Peyer's patch (tissue), 4 donors: ENCODE measurements around the gene POLDIP2. TPM values are rescaled to one million over a fixed set of nuclear protein-coding genes. Genes with fewer than 3 reads are reported as not detected.
A peak's percentile ranks its signal among the peaks of the same experiment; 100 is the strongest.

Source experiments
- DNase-seq, 3 donors: peaks; one replicate each; pipeline ENCODE4 v3.0.0-alpha.2; 2017 to 2019
- H3K27ac ChIP-seq, 4 donors: fragments of 200-600 bp; sonication (generic); one replicate each; pipeline ENCODE4 v1.5.1; 2016 to 2019
- H3K27me3 ChIP-seq, 2 donors: fragments of 200-600 bp; sonication (generic); one replicate each; pipeline ENCODE4 v1.5.1; 2019
- H3K36me3 ChIP-seq, 3 donors: fragments of 200-600 bp; sonication (generic); one replicate each; pipeline ENCODE4 v1.5.1; 2016 to 2019
- H3K4me1 ChIP-seq, 4 donors: fragments of 200-600 bp; sonication (generic); one replicate each; pipeline ENCODE4 v1.5.1; 2016 to 2019
- H3K4me3 ChIP-seq, 4 donors: fragments of 200-600 bp; sonication (generic); 1 replicate in 3 of 4; 2 replicates in 1 of 4; pipeline ENCODE4 v1.5.1; 2016 to 2019; ENCODE audit warnings: mild to moderate bottlenecking in 1 of 4
- H3K9me3 ChIP-seq, 4 donors: fragments of 200-600 bp; sonication (generic); one replicate each; pipeline ENCODE4 v1.5.1; 2016 to 2019; ENCODE audit warnings: mild to moderate bottlenecking in 1 of 4
- POLR2A ChIP-seq, 2 donors: fragments of 450-650 bp; IDR thresholded peaks; one replicate each; pipeline ENCODE4 v1.5.1; 2017; ENCODE audit warnings: antibody characterized with exemption in 2 of 2, mild to moderate bottlenecking in 2 of 2, moderate library complexity in 2 of 2
- total RNA-seq, 4 donors: library from RNA; depleted of rRNA; stranded (reverse); fragments of >200 nt; gene quantifications; one replicate each; pipeline ENCODE4 v1.1.0, GENCODE V29; 2016
- TF ChIP-seq, protein P1 (sequence below), 6 experiments: fragments of 450-650 bp in 4 of 6; fragments of 200-600 bp in 2 of 6; sonication (generic) in 1 of 6; IDR thresholded peaks; one replicate each; pipeline ENCODE4 v1.5.1; 2017 to 2019; ENCODE audit warnings: antibody characterized with exemption in 6 of 6, mild to moderate bottlenecking in 3 of 6, moderate library complexity in 1 of 6

POLDIP2 gene
- total RNA-seq, 4 donors from 2014 or later: 49.5 to 87.2 (median 79.0) TPM

DNA sequence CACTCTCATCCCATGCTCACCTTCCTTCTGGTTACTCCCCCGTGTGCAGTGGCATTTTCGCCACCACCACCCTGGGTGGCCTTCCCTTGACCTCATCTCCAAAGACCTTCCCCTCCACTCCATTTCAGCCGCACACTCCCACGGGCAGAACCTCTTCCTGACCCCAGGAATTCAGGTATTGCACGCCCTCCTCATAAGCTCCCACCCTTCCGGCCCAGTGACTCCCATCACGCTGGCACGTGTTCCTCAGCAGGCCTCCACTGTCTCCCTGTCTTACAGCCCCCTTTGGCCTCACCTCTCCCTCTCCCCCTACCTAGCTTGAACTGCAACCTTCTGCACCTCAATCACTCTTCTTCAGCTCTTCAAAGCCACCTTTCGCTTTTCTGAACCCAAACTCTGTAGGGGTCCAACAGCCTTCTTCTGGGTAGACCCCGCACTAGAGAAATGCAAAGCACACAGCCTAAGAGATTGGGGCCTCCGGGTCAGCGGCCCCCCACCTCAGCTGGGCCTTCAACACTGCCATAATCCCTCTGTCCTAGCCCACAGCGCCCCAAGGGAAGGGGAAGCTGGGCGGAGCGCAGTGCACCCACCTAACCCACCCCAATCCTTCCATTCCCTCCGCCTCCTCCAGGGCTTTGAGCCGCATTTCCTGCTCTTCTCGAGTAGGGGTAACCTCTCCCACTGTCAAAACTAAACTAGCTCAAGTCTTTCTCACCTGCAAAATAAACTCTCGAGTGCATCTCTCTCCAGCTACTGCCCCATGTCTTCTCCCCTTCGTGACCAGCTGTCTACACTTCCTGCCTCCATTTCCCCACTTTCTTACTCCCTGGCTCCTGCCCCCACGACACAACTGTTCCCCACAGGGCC is 40.0 kb downstream of the POLDIP2 start:
- TF ChIP-seq POLR2A (IDR thresholded peaks at IDR 0.05): no peak
- TF ChIP-seq, protein P1, sequence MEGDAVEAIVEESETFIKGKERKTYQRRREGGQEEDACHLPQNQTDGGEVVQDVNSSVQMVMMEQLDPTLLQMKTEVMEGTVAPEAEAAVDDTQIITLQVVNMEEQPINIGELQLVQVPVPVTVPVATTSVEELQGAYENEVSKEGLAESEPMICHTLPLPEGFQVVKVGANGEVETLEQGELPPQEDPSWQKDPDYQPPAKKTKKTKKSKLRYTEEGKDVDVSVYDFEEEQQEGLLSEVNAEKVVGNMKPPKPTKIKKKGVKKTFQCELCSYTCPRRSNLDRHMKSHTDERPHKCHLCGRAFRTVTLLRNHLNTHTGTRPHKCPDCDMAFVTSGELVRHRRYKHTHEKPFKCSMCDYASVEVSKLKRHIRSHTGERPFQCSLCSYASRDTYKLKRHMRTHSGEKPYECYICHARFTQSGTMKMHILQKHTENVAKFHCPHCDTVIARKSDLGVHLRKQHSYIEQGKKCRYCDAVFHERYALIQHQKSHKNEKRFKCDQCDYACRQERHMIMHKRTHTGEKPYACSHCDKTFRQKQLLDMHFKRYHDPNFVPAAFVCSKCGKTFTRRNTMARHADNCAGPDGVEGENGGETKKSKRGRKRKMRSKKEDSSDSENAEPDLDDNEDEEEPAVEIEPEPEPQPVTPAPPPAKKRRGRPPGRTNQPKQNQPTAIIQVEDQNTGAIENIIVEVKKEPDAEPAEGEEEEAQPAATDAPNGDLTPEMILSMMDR (IDR thresholded peaks at IDR 0.05): no peak
- H3K4me3 ChIP-seq: no peak overlapping the region
- H3K27ac ChIP-seq: no peak overlapping the region
- no peaks in the 10 kb centered on the region for H3K36me3 ChIP-seq
- no peaks in the 10 kb centered on the region for H3K9me3 ChIP-seq
- peaks cover 0 to 19% (median 8%) of the 10 kb centered on the region in 4 donors for H3K4me1 ChIP-seq
- DNase-seq: no peak
- no peaks in the 10 kb centered on the region for H3K27me3 ChIP-seq

DNA sequence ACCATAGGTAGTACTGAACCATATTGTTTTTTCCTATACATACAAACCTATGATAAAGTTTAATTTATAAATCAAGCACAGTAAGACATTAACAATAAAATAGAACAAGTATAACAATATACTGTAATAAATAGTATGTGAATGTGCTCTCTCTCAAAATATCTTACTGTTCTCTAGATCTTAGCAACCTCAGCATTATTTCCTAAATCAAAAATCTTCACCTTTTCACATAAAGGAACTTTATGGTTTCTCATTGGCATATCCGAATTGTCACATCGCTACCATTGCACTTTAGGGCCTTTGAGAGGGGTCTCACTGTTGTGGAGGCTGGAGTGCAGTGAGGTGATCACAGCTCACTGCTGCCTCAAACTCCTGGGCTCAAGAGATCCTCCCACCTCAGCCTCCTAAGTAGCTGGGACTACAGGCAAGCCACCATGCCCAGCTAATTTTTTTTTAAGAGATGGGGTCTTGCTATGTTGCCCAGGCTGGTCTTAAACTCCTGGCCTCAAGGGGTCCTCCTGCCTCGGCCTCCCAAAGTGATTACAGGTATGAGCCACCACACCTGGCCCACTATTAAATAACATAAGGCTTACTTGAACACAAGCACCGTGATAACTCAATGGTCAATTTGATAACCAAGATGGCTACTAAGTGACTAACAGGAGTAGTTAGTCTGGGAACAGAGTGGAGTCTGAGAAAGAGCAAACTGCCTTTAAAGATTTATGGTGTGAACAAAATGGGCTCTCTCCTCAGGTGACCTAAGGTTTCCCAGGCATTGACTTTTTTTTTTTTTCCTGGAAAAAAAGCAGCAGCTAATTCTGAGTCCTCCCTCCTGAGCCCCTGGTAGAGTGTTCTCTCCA is 41.3 kb downstream of the POLDIP2 start:
- H3K36me3 ChIP-seq: no peaks in the 10 kb centered on the region
- no peak for DNase-seq
- TF ChIP-seq, protein P1 (IDR thresholded peaks at IDR 0.05): no peak
- no peak for TF ChIP-seq POLR2A (IDR thresholded peaks at IDR 0.05)
- H3K4me3 ChIP-seq: no peak overlapping the region
- no peaks in the 10 kb centered on the region for H3K27me3 ChIP-seq
- H3K9me3 ChIP-seq: no peaks in the 10 kb centered on the region
- peaks cover 0 to 19% (median 8%) of the 10 kb centered on the region in 4 donors for H3K4me1 ChIP-seq
- H3K27ac ChIP-seq: no peak overlapping the region

DNA sequence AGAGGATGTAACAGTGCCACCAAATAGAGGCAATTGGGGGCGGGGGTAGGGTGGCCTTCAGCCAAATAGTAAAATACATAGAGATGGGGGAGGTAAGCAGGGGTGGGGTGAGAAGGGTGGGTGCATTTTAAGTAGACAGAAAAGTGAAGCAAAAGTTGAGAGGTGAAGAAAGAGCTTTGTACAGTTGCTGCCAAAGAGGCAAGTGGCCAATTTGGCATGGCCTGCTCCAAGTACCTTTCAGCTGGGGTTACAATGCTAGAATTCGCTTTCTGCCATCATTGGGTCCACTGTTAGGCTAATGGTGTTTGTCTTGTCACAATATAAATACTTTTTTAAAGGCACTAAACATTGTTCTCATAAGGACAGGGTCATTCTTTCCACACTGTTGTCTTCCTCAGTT is 43.5 kb downstream of the POLDIP2 start:
- no peaks in the 10 kb centered on the region for H3K36me3 ChIP-seq
- H3K27me3 ChIP-seq: no peaks in the 10 kb centered on the region
- no peak for DNase-seq
- TF ChIP-seq POLR2A (IDR thresholded peaks at IDR 0.05): no peak
- TF ChIP-seq, protein P1 (IDR thresholded peaks at IDR 0.05): no peak
- no peak overlapping the region for H3K4me3 ChIP-seq
- no peaks in the 10 kb centered on the region for H3K9me3 ChIP-seq
- H3K27ac ChIP-seq: no peak overlapping the region
- peaks cover 0 to 8% (median 3%) of the 10 kb centered on the region in 4 donors for H3K4me1 ChIP-seq

DNA sequence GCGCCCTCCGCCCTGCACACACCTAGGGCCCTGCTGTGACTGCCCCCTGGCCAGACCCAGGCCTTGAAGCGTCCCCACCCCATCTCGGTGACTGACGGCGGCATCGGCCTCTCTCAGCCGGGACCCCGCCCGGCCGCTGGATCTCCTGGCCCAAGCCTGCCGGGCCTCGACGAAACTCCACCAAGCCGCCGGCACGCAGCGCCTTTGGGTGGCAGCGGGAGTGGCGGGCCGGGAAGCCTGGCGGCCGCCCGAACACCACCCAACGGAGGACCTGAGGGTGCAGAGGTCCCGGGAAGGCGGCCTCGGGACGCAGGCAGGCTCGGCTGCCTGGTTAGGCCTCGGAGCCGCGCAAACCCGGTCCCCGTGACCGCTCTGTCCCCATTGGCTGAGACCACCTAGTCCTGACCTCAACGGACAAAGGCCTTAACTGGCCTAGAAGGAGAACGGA is 50.3 kb downstream of the POLDIP2 start:
- Histone ChIP-seq H3K4me1 (no peaks in the 10 kb centered on the region), H3K4me3 (no peak overlapping the region), H3K36me3 (no peaks in the 10 kb centered on the region), H3K27me3 (no peaks in the 10 kb centered on the region), H3K9me3 (no peaks in the 10 kb centered on the region), H3K27ac (no peak overlapping the region)
- TF ChIP-seq, protein P1 (IDR thresholded peaks at IDR 0.05): no peak
- TF ChIP-seq POLR2A (IDR thresholded peaks at IDR 0.05): no peak
- DNase-seq: peak in 1 of 3 donors; percentile 50

DNA sequence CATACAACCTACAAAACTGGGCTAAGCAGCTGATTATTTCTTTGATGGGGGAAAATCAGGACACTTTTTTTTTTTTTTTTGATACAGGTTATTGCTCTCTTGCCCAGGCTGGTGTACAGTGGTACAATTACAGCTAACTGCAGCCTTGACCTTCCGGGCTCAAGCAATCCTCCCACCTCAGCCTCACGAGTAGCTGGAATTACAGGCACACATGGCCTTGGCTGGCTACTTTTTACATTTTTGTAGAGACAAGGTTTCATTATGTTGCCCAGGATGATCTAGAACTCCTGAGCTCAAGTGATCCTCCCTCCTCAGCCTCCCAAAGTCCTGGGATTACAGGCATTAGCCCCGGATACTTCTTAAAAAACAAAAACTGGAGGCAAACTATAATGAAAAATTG is 58.9 kb downstream of the POLDIP2 start:
- DNase-seq: no peak
- H3K27me3 ChIP-seq: no peaks in the 10 kb centered on the region
- no peaks in the 10 kb centered on the region for H3K4me1 ChIP-seq
- no peak overlapping the region for H3K4me3 ChIP-seq
- H3K36me3 ChIP-seq: no peaks in the 10 kb centered on the region
- H3K9me3 ChIP-seq: no peaks in the 10 kb centered on the region
- TF ChIP-seq, protein P1 (IDR thresholded peaks at IDR 0.05): no peak
- no peak for TF ChIP-seq POLR2A (IDR thresholded peaks at IDR 0.05)
- no peak overlapping the region for H3K27ac ChIP-seq

Other genes with a start within 250 kb of the POLDIP2 start
- 1 to 10 TPM; 7.7 to 8.9 (median 8.1) TPM for gene TMEM97, start 38.3 kb downstream of the POLDIP2 start, total RNA-seq
- gene IFT20, start 22.1 kb downstream of the POLDIP2 start, total RNA-seq: 10 to 100 TPM; 34.7 to 69.7 (median 62.0) TPM
- 10 to 100 TPM; 28.9 to 36.3 (median 31.1) TPM for gene TNFAIP1, start 21.8 kb downstream of the POLDIP2 start, total RNA-seq
- not detected for gene SEBOX, start 7.7 kb upstream of the POLDIP2 start, total RNA-seq
- gene VTN, start 12.8 kb upstream of the POLDIP2 start, total RNA-seq: under 1 TPM in 1 of 4 donors, not detected in 3; 0.57 TPM
- 10 to 100 TPM; 12.8 to 37.6 (median 24.6) TPM for gene SARM1, start 14.2 kb upstream of the POLDIP2 start, total RNA-seq
- 10 to 100 TPM in 2 of 4 donors, 1 to 10 TPM in 2; 2.5 to 92.6 (median 15.5) TPM for gene SLC46A1, start 48.7 kb upstream of the POLDIP2 start, total RNA-seq
- gene SLC13A2, start 116.1 kb upstream of the POLDIP2 start, total RNA-seq: 100 to 1,000 TPM in 3 of 4 donors, 10 to 100 TPM in 1; 11.6 to 612 (median 544) TPM
- gene FOXN1, start 148.8 kb upstream of the POLDIP2 start, total RNA-seq: not detected
- gene UNC119, start 195.1 kb upstream of the POLDIP2 start, total RNA-seq: 10 to 100 TPM; 22.6 to 39.2 (median 31.4) TPM
- gene PIGS, start 214.0 kb upstream of the POLDIP2 start, total RNA-seq: 100 to 1,000 TPM in 2 of 4 donors, 10 to 100 TPM in 2; 47.0 to 188 (median 107) TPM
- gene ALDOC, start 219.4 kb upstream of the POLDIP2 start, total RNA-seq: 100 to 1,000 TPM in 2 of 4 donors, 10 to 100 TPM in 2; 14.9 to 192 (median 120) TPM
- gene SPAG5, start 241.5 kb upstream of the POLDIP2 start, total RNA-seq: 10 to 100 TPM; 40.3 to 67.7 (median 49.6) TPM